HCT116 (cell line): ENCODE measurements around the gene CSHL1. TPM values are rescaled to one million over a fixed set of nuclear protein-coding genes. Genes with fewer than 3 reads are reported as not detected.
A peak's percentile ranks its signal among the peaks of the same experiment; 100 is the strongest.
"Not testable (repeated sequence)": the region's sequence is repeated elsewhere in the genome, so short reads cannot be mapped to it uniquely, and the experiment has no call there.

ENCODE experiments used
- ATAC-seq: fragments of 200-7000 bp; cut with Tn5 transposase; 2 replicates; pipeline ENCODE4 v1.9.1; 2020; ENCODE audit warnings: mild to moderate bottlenecking, moderate library complexity
- BruUV-seq: library from RNA; stranded (reverse); fragments of 400-500 nt; replicated peaks from 2 replicates; lab custom pipeline; 2021; lab: Mats Ljungman, UMichigan
- CTCF ChIA-PET: fragments of 300-600 bp; sonication (Branson Sonifier 250); formaldehyde crosslinking; loops from one replicate; lab custom pipeline; 2021; ENCODE audit warnings: antibody characterized with exemption; lab: Charles Lee
- POLR2A ChIA-PET: fragments of 300-600, 350-600 bp; sonication (Branson Sonifier 250); formaldehyde crosslinking; loops from one replicate; lab custom pipeline; 2021; ENCODE audit warnings: antibody characterized with exemption; lab: Charles Lee
- RAD21 ChIA-PET, 2 experiments: fragments of 300-600 bp; sonication (Branson Sonifier 250); formaldehyde crosslinking; loops; one replicate each; lab custom pipeline; 2023; ENCODE audit warnings: low total read pairs in 2 of 2; ENCODE audit not compliant: uncharacterized antibody in 2 of 2, unreplicated experiment in 2 of 2, low non-redundant PET in 1 of 2; lab: Charles Lee
- DNase-seq: peaks from one replicate; pipeline ENCODE4 v3.0.0-alpha.2; 2010; ENCODE audit warnings: low read depth, low spot score
- H2AFZ ChIP-seq: fragments of 200-600 bp; shearing (Covaris generic), sonication (generic); 2 replicates; pipeline ENCODE4 v1.6.1; 2017; ENCODE audit warnings: low read depth, mixed run types, mixed read lengths, antibody characterized with exemption, low read length; ENCODE audit not compliant: poor library complexity, severe bottlenecking
- H3K27ac ChIP-seq: 2 replicates; pipeline ENCODE4 v1.5.1; 2012; ENCODE audit warnings: low read depth, low read length
- H3K27me3 ChIP-seq: fragments of 200-600 bp; sonication (generic); 2 replicates; pipeline ENCODE4 v1.6.1; 2016; ENCODE audit warnings: mixed run types, low read length, mixed read lengths; ENCODE audit not compliant: insufficient read depth
- H3K36me3 ChIP-seq, 2 experiments: fragments of 200-500 bp in 1 of 2; fragments of 200-600 bp in 1 of 2; sonication (Bioruptor generic) in 1 of 2; sonication (generic) in 1 of 2; 2 replicates each; pipeline versions ENCODE4 v1.5.1 to v1.6.1; 2014 to 2016; ENCODE audit warnings: low read length in 2 of 2, inconsistent platforms in 1 of 2, mixed read lengths in 1 of 2, mixed run types in 1 of 2; ENCODE audit not compliant: insufficient read depth in 2 of 2, control insufficient read depth in 1 of 2
- H3K4me1 ChIP-seq, 2 experiments: fragments of 200-600 bp in 1 of 2; sonication (generic) in 1 of 2; 2 replicates each; pipeline versions ENCODE4 v1.5.1 to v1.6.1; 2012 to 2017; ENCODE audit warnings: low read length in 2 of 2, inconsistent platforms in 1 of 2, mild to moderate bottlenecking in 1 of 2, mixed read lengths in 1 of 2, mixed run types in 1 of 2, moderate library complexity in 1 of 2; ENCODE audit not compliant: insufficient read depth in 2 of 2, control insufficient read depth in 1 of 2
- H3K4me2 ChIP-seq: fragments of 200-600 bp; sonication (generic); 2 replicates; pipeline ENCODE4 v1.6.1; 2017; ENCODE audit warnings: mixed run types, low read length, mixed read lengths
- H3K4me3 ChIP-seq, 2 experiments: fragments of 200-600 bp in 1 of 2; sonication (generic) in 1 of 2; replicated peaks in 1 of 2; 2 replicates each; pipeline ENCODE4 v1.5.1; 2011 to 2016; ENCODE audit warnings: low read length in 2 of 2, control low read depth in 1 of 2, low read depth in 1 of 2, mild to moderate bottlenecking in 1 of 2, mixed read lengths in 1 of 2, mixed run types in 1 of 2
- H3K79me2 ChIP-seq: fragments of 200-600 bp; sonication (generic); 2 replicates; pipeline ENCODE4 v1.6.1; 2017; ENCODE audit warnings: mild to moderate bottlenecking, mixed run types, low read length, moderate library complexity, mixed read lengths; ENCODE audit not compliant: insufficient read depth
- H3K9ac ChIP-seq: fragments of 200-600 bp; sonication (generic); 2 replicates; pipeline ENCODE4 v1.6.1; 2016; ENCODE audit warnings: low read length, mixed read lengths
- H3K9me2 ChIP-seq: fragments of 200-600 bp; sonication (generic), shearing (Covaris generic); 2 replicates; pipeline ENCODE4 v1.6.1; 2017; ENCODE audit warnings: mixed run types, mild to moderate bottlenecking, moderate library complexity; ENCODE audit not compliant: insufficient read depth
- H3K9me3 ChIP-seq, 2 experiments: fragments of 200-500 bp in 1 of 2; fragments of 200-600 bp in 1 of 2; sonication (Bioruptor generic) in 1 of 2; sonication (generic) in 1 of 2; 2 replicates each; pipeline ENCODE4 v1.6.1; 2014 to 2017; ENCODE audit warnings: low read length in 2 of 2, mixed read lengths in 2 of 2, inconsistent platforms in 1 of 2, low read depth in 1 of 2, mild to moderate bottlenecking in 1 of 2, mixed run types in 1 of 2, moderate library complexity in 1 of 2; ENCODE audit not compliant: control insufficient read depth in 1 of 2, insufficient read depth in 1 of 2
- H4K20me1 ChIP-seq: fragments of 200-600 bp; sonication (generic), shearing (Covaris generic); 2 replicates; pipeline ENCODE4 v1.6.1; 2017; ENCODE audit warnings: mixed run types, mild to moderate bottlenecking, moderate library complexity; ENCODE audit not compliant: insufficient read depth
- RAD21 ChIP-seq: IDR thresholded peaks from 2 replicates; pipeline ENCODE4 v1.6.1; 2012; ENCODE audit warnings: low read depth, mild to moderate bottlenecking
- intact Hi-C: fragments of 100-400 bp; cut with micrococcal nuclease; formaldehyde crosslinking; loops from 2 replicates; pipeline ENCODE4 v1.10.0; 2022
- total RNA-seq: library from RNA; stranded (reverse); gene quantifications from one replicate; pipeline ENCODE4 v1.2.1, GENCODE V29; 2021; ENCODE audit not compliant: unreplicated experiment
- TF ChIP-seq, protein P1 (sequence below), 3 experiments: fragments of 200-600 bp in 1 of 3; sonication (generic) in 1 of 3; IDR thresholded peaks in 2 of 3; conservative IDR thresholded peaks in 1 of 3; 2 replicates each; pipeline ENCODE4 v1.5.1; 2012 to 2017; ENCODE audit warnings: low read depth in 2 of 3, low read length in 2 of 3, antibody characterized with exemption in 1 of 3, borderline replicate concordance in 1 of 3, control low read depth in 1 of 3, mild to moderate bottlenecking in 1 of 3, mixed read lengths in 1 of 3, mixed run types in 1 of 3, moderate library complexity in 1 of 3; ENCODE audit not compliant: insufficient read depth in 1 of 3

CSHL1 gene
- total RNA-seq, 1 experiment from 2014 or later: not detected

DNA sequence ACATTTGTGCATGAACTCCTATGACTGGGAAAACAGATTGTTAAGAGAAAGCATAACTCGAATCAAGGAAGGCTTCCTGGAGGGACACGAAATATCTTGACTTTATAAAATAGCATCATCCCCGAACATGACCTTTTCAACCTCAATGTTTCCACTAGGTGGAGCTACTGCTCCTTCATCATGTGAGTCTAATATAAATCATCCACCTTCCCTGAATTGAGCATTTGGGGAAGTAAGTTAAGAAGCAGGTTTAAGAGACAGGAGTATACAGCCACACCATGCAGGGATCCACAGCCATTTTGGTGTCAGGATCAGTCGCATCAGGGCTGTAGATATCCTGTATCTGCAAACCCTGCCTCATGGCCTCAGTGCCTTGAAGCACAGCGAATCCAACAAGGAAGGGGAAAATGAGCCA, 7.3 kb downstream of the CSHL1 start:
- H3K4me2 ChIP-seq, POLR2A ChIA-PET, H3K9me2 ChIP-seq, H3K79me2 ChIP-seq, H4K20me1 ChIP-seq, H3K9ac ChIP-seq, H3K27me3 ChIP-seq, H2AFZ ChIP-seq, H3K9me3 ChIP-seq, intact Hi-C loops, H3K4me3 ChIP-seq, BruUV-seq, H3K36me3 ChIP-seq: not testable (repeated sequence)
- peak; percentile 82 for ATAC-seq
- RAD21 ChIA-PET: interaction anchor here in 1 of 2 experiments (1.6 to 1.7 kb wide), 2 partner anchors 13 to 230 kb away, joined by 3 to 4 read pairs; no protein-coding TSS in a partner anchor
- TF ChIP-seq, protein P1, sequence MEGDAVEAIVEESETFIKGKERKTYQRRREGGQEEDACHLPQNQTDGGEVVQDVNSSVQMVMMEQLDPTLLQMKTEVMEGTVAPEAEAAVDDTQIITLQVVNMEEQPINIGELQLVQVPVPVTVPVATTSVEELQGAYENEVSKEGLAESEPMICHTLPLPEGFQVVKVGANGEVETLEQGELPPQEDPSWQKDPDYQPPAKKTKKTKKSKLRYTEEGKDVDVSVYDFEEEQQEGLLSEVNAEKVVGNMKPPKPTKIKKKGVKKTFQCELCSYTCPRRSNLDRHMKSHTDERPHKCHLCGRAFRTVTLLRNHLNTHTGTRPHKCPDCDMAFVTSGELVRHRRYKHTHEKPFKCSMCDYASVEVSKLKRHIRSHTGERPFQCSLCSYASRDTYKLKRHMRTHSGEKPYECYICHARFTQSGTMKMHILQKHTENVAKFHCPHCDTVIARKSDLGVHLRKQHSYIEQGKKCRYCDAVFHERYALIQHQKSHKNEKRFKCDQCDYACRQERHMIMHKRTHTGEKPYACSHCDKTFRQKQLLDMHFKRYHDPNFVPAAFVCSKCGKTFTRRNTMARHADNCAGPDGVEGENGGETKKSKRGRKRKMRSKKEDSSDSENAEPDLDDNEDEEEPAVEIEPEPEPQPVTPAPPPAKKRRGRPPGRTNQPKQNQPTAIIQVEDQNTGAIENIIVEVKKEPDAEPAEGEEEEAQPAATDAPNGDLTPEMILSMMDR (IDR thresholded peaks at IDR 0.05 in 2 of 3, conservative IDR thresholded peaks at IDR 0.05 in 1 of 3; ENCODE audit: borderline replicate concordance in 1 of 3, insufficient read depth in 1 of 3, low read depth in 2 of 3, low read length in 2 of 3): peak; percentile 37 to 57 (median 38); a peak in 4 of 6 replicates
- TF ChIP-seq RAD21: peak; percentile 41; the same call in 1 of the 2 replicates
- TF ChIP-seq, all 23 proteins: peak for 2; not testable (repeated sequence) for 21
- not testable (repeated sequence) for H3K4me1 ChIP-seq, DNase-seq, H3K27ac ChIP-seq
- CTCF ChIA-PET: interaction anchor here (0.7 to 2.4 kb wide), 13 partner anchors 11 to 230 kb away, joined by 3 to 19 read pairs (median 4); no protein-coding TSS in a partner anchor

DNA sequence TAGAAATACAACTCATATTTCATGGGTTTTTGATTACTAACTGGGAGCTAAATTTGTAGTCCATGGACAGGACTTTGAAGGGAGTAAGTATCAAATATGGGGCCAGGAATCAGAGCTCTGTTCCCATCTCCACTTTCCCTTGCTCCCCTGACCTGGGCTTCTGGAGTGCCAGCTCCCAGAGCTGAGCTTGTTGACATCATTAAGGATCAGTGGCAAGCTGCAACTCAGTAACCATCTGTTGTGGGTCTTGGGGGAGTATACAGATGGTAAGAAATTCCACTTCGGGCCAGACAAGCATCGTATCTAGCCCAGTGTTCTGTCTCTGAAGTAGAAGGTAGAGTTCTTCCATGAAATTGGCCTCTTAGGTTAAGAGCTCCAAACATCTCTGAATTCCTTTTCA, 9.1 kb downstream of the CSHL1 start:
- H3K4me2 ChIP-seq, H3K4me1 ChIP-seq, BruUV-seq, H3K79me2 ChIP-seq, ATAC-seq, H3K9me3 ChIP-seq, H3K36me3 ChIP-seq, intact Hi-C loops, POLR2A ChIA-PET, H4K20me1 ChIP-seq, H3K9ac ChIP-seq, H3K9me2 ChIP-seq, H3K27ac ChIP-seq, H3K27me3 ChIP-seq, H2AFZ ChIP-seq, DNase-seq, H3K4me3 ChIP-seq: not testable (repeated sequence)
- CTCF ChIA-PET: interaction anchor here (1.1 to 2.4 kb wide), 5 partner anchors 10 to 232 kb away, joined by 3 to 15 read pairs (median 4); no protein-coding TSS in a partner anchor
- RAD21 ChIA-PET: interaction anchor here in 1 of 2 experiments (1.6 kb wide), 1 partner anchor 232 kb away, joined by 4 read pairs; no protein-coding TSS in a partner anchor

DNA sequence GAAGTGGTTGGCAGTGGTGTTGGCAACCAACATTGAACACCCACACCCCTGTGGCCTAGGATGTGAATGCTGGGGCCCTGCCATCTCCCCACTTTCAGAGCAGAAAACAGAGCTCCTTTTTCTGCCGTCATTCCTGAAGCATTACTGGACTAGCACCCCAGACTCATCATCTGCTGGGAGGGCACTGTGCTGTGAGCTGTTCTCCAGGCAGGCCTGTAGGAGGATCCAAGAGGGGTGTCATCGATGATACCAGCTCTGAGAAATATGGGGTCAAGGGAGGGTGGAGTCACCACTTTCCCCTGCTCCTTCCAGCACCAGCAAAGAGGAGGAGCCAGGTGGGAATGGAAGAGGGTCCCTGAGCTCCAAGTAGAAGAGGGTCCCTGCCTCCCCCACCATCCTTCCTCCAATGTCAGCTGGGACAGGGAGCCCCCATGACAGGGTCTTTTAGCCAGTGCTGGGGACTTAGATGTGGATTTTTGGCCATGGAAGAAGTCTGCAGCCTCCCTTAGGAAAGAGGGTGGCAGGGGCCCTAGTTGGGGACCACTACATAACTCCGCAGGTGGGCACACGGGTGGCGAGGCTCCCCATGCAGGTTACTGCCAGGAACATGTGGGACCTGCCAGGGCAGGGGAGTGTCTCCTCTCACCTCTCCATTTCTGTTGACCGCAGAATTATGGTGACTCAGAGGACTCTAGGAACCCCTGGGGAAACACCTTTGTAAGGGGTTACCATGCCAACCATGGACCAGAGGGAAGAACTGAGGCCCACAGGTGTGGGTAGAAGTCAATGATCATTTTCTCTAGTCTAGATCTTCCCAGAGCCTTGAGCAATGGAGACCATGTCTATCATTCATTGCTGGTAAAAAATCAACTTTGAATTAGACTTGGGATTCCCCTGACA, 11.9 kb downstream of the CSHL1 start:
- CTCF ChIA-PET, H3K36me3 ChIP-seq, H3K9ac ChIP-seq, H3K9me2 ChIP-seq, H3K4me1 ChIP-seq, BruUV-seq, DNase-seq, H4K20me1 ChIP-seq, H3K27ac ChIP-seq, H3K9me3 ChIP-seq, H3K4me2 ChIP-seq, H3K4me3 ChIP-seq, intact Hi-C loops, H3K27me3 ChIP-seq, RAD21 ChIA-PET, POLR2A ChIA-PET, H2AFZ ChIP-seq, H3K79me2 ChIP-seq, ATAC-seq: not testable (repeated sequence)
